GM18499 (cell line): ENCODE data around the gene AARS2.

ENCODE experiments used
- ATAC-seq: cut with Tn5 transposase; IDR thresholded peaks from one replicate; pipeline ENCODE4 v1.9.1; 2021; ENCODE audit warnings: moderate number of reproducible peaks; ENCODE audit not compliant: insufficient read depth, unreplicated experiment

Gene AARS2

DNA sequence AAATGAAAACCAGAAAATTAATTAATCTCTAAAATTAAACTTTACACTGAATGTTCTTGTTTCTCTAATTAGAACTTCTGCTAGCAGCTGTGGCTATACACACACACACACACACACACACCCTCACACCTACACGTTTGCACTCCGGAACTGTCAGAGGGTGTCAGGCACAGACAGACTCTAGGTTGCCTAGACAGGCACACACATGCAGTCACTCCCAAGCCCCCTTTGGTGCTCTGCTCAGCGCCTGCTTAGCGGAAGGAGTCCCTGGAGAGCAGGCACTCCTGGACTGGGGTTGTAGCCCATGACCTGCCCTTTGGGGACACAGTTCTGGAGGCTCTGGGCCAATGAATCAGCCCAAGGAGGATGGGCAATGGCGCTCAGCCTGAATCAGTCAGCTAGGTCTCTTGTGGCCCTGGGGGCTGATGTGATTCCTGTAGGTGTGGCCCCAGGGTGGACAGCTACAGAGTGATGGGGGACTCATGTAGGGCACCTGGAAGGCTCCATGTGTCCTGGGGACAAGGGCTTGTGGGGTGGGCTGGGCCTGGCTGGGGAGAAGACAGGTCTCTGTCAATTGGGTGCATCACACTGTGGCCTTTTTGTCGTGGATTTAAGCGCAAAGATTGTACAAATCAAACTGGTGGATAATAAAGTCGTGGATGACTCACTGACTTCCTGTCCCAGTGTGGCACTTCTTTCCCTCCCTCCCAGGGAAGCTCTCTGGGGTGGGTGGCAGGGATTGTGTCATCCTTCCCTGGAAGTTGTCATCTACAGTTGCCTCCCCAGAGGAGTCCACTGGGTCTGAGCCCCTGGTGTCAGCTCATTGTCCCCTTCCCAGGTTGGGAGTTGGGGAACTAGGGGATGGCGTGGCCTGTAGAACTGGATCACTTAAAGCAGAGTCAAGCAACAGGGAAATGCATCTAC, 34.1 kb downstream of the AARS2 start:
- no peak for ATAC-seq

DNA sequence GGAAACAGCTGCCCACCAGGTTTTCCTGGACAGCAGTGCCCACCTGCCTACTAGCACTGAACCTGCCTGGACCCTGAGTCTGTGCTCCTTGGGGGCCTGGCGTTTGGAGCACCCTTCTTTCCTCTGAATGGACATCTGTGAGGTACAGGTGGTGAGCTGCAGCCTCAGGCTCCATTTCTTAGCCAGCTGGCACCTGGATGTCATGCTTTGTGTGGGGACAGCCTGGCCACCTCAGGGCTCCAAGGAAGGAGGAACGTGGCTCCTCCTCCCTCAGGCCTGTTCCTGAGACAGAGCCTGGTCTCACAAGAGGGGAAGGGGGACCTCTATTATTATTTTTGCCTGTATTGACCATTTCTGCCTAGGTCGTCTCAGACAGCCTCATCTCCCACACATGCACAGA, 34.8 kb downstream of the AARS2 start:
- no peak for ATAC-seq

DNA sequence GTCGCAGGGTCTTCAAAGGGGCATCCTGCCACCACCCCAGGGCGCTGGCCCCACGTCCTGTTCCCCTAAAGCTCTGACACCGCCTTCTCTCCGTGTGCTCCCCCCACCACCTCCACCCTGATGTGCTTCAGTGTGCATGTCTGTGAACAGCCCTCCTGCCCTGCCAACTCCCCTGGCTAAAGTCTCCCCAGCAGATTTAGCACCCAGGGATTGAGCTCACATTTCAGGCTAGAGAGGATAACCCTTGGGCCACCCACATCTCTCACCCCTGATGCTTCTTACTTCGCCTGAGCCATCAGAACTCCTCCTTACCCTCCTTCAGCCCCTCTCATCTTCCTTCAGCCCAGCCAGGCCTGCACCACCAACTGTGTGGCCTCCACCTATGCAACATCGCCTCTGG, 35.4 kb downstream of the AARS2 start:
- ATAC-seq, result no peak

DNA sequence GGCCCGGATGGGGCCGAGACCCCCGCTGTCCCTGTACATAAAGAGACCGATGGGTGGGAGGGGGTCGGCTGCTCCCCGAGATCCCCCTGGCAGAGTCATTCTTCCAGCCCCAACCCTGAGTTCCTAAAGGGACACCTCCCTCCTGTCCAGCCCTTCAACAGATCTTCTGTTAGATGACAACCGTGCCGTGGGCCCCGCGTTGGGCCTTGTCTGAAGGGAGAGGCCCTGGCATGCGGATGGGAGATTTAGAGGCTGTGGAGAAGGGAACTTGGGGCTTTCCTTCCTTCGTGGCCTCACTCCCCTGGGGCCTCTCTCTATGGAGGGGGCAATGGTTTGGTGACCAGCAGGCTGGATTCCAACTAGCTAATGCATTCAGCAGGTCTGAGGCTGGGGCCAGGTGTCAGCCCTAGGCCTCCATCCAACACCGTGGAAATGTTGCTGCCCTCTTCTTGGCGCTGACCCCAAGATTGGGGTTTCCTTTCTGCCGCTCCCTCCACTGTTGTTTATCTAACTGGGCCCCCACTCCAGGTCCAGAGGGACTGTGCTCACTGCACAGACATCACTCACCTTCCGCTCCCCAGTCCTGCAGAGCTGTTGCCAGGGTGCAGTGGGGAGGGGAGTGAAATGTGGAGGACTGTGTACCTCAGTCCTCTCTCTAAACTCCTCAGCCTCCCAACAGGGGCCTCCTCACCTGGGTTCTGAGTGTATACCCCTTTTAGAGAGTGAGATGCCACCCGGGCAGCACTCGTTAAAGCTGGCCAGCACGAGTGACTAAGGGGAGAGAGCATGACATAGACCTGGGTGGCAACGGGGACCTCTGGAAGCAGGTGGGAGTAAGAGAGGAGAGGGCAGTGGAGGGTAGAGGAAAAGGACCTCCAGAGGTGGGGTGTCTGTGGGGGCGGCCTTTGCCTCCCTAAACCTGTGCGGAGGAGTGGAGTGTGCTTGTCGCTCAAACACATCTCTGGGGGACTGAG, 36.2 kb downstream of the AARS2 start:
- ATAC-seq, result no peak

DNA sequence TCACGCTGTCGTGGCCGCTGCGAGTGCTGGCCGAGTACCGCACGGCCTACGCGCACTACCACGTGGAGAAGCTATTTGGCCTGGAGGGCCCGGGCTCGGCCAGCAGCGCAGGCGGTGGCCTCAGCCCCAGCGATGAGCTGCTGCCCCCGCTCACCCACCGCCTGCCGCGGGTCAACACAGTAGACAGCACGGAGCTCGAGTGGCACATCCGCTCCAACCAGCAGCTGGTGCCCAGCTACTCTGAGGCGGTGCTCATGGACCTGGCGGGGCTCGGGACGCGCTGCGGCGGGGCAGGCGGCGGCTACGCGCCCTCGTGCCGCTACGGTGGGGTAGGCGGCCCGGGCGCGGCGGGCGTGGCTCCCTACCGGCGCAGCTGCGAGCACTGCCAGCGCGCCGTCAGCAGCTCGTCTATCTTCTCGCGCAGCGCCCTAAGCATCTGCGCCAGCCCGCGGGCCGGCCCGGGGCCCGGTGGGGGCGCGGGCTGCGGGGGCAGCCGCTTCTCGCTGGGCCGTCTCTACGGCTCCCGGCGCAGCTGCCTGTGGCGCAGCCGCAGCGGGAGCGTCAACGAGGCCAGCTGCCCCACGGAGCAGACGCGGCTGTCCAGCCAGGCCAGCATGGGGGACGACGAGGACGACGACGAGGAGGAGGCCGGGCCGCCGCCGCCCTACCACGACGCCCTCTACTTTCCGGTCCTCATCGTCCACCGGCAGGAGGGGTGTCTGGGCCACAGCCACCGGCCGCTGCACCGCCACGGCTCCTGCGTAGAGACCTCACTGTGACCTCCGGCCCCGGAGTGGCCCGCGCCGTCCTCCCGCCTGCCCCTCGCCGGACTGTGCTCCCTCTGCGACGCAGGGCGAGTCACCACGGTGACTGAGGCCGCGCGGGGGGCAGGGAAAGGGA, 37.1 kb downstream of the AARS2 start:
- no peak for ATAC-seq

DNA sequence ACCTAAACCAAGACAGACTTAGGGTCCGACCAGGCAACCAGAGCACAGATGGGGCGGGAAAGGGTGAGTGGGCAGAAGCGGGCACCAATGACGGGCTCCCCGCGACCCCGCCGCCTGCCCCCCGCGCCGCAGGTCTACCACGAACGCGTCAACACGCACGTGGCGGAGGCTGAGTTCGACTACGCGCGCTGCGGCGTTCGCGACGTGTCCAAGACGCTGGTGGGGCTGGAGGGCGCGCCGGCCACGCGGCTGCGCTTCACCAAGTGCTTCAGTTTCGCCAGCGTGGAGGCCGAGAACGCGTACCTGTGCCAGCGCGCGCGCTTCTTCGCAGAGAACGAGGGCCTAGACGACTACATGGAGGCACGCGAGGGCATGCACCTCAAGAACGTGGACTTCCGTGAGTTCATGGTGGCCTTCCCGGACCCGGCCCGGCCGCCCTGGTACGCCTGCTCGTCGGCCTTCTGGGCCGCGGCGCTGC, 37.8 kb downstream of the AARS2 start:
- no peak for ATAC-seq

DNA sequence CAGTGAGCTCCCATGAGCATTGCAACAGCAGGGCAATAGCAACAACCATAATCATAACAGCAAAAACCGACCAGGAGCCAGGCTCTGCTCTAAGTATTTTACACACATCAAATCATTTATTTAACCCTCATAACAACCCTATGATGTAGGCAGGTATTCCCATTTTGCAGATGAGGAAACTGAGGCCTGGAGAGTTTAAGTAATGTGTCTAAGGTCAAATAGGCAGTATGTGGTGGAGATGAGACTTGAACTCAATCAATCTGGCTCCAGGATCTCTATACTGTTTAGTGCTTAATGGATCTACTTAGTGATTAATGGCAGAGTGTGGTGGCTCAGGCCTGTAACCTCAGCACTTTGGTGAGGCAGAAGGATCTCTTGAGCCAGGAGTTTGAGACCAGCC, 39.5 kb downstream of the AARS2 start:
- no peak for ATAC-seq

DNA sequence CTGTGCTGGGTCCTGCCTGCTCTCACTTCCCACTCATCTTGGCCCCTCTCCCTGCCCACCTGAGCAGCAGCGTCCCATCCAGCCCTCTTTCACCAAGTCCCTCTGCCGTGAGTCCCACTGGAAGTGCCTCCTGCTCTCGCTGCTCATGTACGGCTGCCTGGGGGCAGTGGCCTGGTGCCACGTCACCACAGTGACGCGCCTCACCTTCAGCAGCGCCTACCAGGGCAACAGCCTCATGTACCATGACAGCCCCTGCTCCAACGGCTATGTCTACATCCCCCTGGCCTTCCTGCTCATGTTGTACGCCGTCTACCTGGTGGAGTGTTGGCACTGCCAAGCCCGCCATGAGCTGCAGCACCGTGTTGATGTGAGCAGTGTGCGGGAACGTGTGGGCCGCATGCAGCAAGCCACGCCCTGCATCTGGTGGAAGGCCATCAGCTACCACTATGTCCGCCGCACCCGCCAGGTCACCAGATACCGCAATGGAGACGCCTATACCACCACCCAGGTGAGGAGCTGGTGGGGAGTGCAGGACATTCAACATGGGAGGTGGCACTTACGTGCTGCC, 40.1 kb downstream of the AARS2 start:
- no peak for ATAC-seq

DNA sequence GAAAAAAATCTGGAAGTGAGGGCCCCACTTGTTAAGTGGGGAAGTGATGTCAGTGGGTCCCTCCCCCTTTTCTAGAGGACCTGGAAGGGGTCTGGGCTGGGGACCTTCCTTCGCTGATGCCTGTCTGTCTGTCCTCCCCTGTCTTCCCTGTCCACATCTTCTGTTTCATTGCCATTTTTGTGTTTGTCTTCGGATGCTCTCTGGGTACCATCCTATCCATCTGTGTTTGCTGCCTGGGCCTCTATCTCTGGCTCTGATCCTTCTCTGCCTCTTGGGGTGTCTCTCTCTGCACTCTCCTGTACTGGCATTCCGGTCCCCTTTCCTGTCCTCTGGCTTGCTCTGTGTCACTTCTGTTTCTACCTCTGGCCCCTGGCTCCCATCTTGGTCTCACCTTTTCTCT, 40.6 kb downstream of the AARS2 start:
- no peak for ATAC-seq

DNA sequence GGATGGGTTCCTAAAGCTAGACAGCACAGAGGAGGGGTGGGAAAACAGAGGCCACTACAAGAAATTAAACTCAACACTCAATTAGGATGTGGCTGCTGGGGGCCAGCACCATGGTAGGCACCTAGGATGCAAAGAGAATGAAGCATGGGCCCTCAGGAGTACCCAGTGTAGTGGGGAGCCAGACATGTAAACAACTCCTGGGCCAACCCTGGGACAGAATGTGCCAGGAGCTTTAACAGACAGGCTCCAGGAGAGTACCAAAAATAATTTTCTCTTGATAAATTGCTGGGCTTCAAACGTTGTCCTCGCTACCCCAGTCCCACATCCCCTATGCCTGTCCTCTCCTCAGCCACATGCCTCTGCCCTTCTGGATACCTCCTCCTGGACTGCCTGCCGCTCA, 41.2 kb downstream of the AARS2 start:
- ATAC-seq, result no peak

DNA sequence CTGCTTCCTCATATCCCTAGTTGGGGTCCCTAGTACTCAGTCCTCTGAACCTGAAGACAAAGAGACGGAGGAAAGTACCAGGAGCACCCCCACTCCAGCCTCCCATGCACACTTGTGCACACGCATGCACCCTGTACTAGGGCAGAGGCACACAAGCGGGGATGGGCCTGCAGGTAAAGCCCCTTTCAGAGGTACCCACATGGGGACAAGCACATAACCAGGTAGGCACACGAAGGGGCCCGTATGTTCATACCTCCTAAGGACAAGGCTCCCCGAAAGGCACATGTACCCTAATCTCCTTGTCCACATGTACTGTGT, 41.8 kb downstream of the AARS2 start:
- no peak for ATAC-seq

DNA sequence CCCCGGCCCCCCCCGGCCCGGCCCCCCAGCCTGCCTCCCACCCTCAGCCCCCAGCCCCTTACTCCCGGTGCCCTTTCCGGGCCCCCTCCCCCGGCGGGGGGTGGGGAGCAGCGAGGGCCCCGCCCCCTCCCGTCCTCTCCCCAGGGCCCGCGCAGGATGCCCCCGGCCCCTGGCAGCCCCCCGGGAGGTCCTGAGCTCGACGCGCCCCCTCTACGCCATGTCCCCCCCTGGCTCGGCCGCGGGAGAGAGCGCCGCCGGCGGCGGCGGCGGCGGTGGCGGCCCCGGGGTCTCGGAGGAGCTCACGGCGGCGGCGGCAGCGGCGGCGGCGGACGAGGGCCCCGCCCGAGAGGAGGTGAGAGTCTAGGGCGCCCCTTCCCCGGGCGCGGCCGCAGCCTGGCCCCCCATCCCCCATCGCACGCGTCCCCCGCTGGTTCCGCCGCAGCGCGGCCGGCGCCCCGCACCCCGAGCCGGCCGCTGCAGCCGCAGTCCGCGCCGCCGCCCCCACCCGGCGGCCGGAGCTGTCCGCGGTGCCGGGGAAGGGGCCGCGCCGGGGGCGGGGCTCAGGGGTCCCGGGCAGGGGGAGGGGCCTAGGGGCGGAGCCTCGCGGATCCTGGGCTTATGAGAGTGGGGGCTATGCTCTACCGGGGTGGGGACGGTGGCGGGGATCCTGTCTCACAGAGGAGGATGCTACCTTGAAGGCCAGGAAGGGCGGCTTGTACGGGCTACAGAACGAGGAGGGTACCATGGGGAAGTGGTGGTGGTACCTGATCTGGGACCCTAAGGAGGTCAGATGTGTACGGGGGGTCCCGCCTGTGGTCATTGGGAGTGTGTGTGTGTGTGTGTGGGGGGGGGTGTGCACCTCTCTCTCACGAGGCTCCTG, 42.4 kb downstream of the AARS2 start:
- ATAC-seq, result no peak

DNA sequence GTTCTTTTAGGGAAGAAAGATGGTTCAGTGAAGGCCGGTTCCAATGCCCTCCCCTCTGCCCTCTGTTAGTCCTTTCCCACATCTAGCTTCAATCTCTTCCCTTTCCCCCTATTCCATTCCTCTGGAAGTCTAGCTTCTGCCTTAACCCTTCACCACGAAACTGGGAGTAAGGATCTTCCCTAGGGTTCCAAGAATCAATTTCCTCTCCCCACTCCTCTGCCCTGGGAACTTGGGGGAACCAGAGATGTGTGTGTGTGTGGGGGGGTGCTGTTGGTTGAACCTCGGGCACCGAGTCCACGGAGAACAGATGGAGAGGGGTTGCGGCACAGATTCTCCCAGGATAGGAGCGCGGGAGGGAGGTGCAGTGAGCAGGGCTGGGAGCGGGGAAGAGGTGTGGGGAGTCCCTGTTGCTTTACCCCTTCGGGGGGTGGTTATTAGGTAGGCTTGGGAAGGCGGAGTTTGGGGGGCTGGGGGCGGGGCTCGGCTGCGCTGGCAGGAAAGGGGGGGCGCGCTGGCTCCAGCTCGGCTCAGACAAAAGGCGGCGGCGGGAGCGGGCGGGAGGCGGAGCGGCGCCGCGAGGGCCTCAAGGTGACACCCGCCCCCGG, 43.1 kb downstream of the AARS2 start, which contains the start of gene TMEM151B:
TSS of gene TMEM151B (plus strand) at position 530 of the 605 bp plus-strand sequence. CDS start 293 bp downstream, outside the sequence.
- ATAC-seq, result no peak

DNA sequence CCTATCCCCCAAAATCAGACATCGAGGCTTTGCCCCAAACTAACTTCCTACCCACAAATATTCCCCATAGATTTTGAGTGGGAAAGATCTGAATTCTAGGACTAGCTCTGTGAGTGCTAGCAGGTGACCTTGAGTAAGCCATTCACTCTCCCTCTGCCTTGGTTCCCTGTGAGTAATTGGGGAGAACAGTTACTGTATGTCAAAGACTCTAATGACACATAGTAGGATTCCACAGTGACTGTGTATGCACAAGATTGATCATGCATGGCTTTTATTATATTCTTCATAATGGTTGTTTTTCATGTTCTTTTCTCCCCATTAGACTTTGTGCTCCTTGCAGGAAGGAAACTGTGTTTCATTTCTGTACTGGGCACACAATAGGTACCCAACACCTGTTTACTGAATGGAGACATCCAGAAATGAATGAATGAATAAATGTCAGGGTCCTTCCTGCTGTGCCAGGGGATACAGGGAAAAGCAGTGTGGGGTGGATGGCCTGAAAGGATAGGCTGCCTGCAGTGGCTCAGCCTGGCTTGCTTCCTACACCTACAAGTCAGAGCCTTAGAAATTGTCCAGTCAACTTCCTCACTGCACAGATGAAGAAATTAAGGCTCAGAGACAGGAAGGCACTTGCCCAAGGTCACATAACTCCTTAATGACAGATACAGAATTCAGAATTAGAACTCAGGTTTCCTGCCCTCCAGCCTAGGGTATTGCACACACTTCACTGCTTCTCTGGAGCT, 43.8 kb downstream of the AARS2 start:
- no peak for ATAC-seq

DNA sequence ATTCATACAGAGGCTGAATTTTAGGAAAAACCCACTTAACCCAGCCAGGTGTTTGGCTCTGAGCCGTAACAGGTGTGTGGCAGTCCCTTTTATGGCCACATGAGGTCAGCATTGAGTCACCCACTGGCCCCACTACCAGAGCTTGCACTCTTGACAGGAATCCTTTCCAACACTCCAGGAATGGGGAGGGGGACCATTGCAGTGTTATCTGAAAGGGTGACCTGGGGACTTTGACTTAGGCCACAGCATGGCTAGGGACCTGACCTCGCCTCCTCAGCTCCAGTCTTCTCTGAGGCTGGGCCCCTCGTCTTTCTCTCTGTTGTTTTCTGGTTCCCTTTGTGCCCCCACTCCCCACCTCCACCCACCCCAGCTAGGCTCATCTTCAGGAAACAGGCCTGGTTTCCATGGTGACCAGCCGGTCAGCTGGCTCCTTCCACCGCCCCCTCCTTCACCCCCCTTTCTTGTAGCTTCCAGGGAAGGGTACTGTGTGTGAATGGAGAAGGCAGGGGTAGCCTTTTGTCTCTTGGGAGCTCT, 45.0 kb downstream of the AARS2 start:
- no peak for ATAC-seq

DNA sequence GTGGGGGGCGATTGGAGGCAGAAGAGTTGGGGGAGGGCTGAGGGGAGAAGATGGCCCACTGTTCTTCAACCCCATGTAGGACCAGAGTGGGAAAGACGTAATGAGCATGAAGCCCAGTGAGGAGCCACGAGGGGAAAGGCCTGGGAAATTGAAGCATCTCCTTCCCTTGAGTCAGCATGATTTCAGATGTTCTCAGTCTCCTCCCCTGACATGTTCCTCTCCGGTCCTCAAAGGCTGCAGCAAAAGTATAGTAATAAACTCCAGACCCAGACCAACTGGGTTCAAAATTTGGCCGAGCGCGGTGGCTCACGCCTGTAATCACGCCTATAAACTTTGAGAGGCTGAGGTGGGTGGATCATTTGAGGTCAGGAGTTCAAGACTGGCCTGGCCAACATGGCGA, 45.9 kb downstream of the AARS2 start:
- no peak for ATAC-seq

DNA sequence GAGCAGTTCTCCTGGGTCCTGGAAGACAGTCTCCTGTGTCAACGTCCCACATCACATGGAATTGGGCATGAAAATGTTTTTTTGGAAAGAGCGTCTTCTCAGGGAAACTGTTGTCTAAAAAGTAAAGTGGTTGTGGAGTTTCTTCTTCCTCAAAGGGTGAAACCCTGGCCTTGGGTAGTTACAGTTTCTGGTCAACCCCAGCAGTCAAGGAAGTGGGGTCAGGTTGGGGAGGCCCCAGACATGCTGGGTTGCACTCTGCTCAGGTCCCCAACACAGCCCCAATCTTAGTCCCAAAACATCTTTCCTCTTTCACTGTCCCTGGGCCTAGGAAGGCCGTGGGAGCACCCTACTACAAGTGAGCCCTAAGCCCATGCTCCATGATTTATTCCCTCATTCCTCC, 46.8 kb downstream of the AARS2 start:
- ATAC-seq, result no peak
